H1 (cell line): ENCODE results near the gene ETS1. TPM values are rescaled to one million over a fixed set of nuclear protein-coding genes. Genes with fewer than 3 reads are reported as not detected.

ENCODE experiments used
- CTCF ChIA-PET: fragments of 300-600 bp; sonication (Branson Sonifier 250); formaldehyde crosslinking; loops from one replicate; lab custom pipeline; 2021; ENCODE audit not compliant: partially characterized antibody; lab: Charles Lee
- POLR2A ChIA-PET: fragments of 300-600 bp; sonication (Branson Sonifier 250); formaldehyde crosslinking; loops from one replicate; lab custom pipeline; 2021; ENCODE audit warnings: inconsistent platforms; ENCODE audit not compliant: partially characterized antibody; lab: Charles Lee
- DNase-seq, 2 experiments: peaks; one replicate each; pipeline versions ENCODE4 v3.0.0 to v3.0.0-alpha.2; 2010 to 2022; ENCODE audit warnings: low spot score in 2 of 2, low read depth in 1 of 2, mixed read lengths in 1 of 2
- FAIRE-seq: peaks from 2 replicates; lab custom pipeline; 2011; peaks lifted over from hg19 to GRCh38; lab: Jason Lieb, UNC
- H2AFZ ChIP-seq: 2 replicates; pipeline ENCODE4 v1.8.1; 2012; ENCODE audit warnings: low read length, inconsistent platforms
- H2AK5ac ChIP-seq: 2 replicates; pipeline ENCODE4 v1.6.1; 2013; ENCODE audit warnings: low read depth, low read length
- H2BK120ac ChIP-seq: replicated peaks from 2 replicates; pipeline ENCODE3; 2013; ENCODE audit warnings: low read depth, low read length, inconsistent platforms
- H2BK12ac ChIP-seq: 2 replicates; pipeline ENCODE4 v1.6.1; 2013; ENCODE audit warnings: low read depth, low read length
- H2BK15ac ChIP-seq: 2 replicates; pipeline ENCODE4 v1.6.1; 2013; ENCODE audit warnings: low read length
- H2BK20ac ChIP-seq: 2 replicates; pipeline ENCODE4 v1.6.1; 2013; ENCODE audit warnings: low read length
- H2BK5ac ChIP-seq: 2 replicates; pipeline ENCODE4 v1.6.1; 2013; ENCODE audit warnings: low read depth, low read length
- H3K14ac ChIP-seq: 2 replicates; pipeline ENCODE4 v1.6.1; 2013; ENCODE audit warnings: inconsistent platforms; ENCODE audit not compliant: insufficient read length
- H3K18ac ChIP-seq: 2 replicates; pipeline ENCODE4 v1.6.1; 2013; ENCODE audit warnings: low read length; ENCODE audit errors: extremely low read depth
- H3K23ac ChIP-seq: 2 replicates; pipeline ENCODE4 v1.6.1; 2013; ENCODE audit warnings: inconsistent platforms; ENCODE audit not compliant: insufficient read length
- H3K23me2 ChIP-seq: 2 replicates; pipeline ENCODE4 v1.6.1; 2013; ENCODE audit warnings: low read depth, low read length
- H3K27ac ChIP-seq: 2 replicates; pipeline ENCODE4 v1.6.1; 2011; ENCODE audit warnings: low read depth, low read length, inconsistent platforms
- H3K27me3 ChIP-seq, 4 experiments: replicated peaks in 1 of 4; 1 replicate in 1 of 4; 2 replicates in 3 of 4; pipeline versions ENCODE4 v1.6.1 to v1.8.1; 2011 to 2013; ENCODE audit warnings: low read length in 3 of 4, mild to moderate bottlenecking in 3 of 4, inconsistent platforms in 2 of 4, mixed read lengths in 2 of 4, moderate library complexity in 1 of 4; ENCODE audit not compliant: control insufficient read depth in 3 of 4, insufficient read depth in 3 of 4; ENCODE audit errors: extremely low read depth in 1 of 4
- H3K36me3 ChIP-seq, 4 experiments: 2 replicates each; pipeline versions ENCODE4 v1.6.1 to v1.8.1; 2011 to 2013; ENCODE audit warnings: mild to moderate bottlenecking in 4 of 4, low read length in 3 of 4, moderate library complexity in 2 of 4, control low read depth in 1 of 4, inconsistent platforms in 1 of 4; ENCODE audit not compliant: insufficient read depth in 4 of 4, control insufficient read depth in 2 of 4
- H3K4ac ChIP-seq: replicated peaks from 2 replicates; pipeline ENCODE3; 2013; ENCODE audit warnings: low read length, low read depth, mixed read lengths, inconsistent platforms; ENCODE audit not compliant: insufficient read length
- H3K4me1 ChIP-seq, 4 experiments: replicated peaks in 1 of 4; 1 replicate in 1 of 4; 2 replicates in 3 of 4; pipeline versions ENCODE4 v1.6.1 to v1.8.1; 2011 to 2013; ENCODE audit warnings: low read length in 3 of 4, inconsistent platforms in 2 of 4, mixed read lengths in 1 of 4; ENCODE audit not compliant: insufficient read depth in 4 of 4, control insufficient read depth in 3 of 4
- H3K4me2 ChIP-seq, 2 experiments: 2 replicates each; pipeline versions ENCODE4 v1.6.1 to v1.8.1; 2011 to 2013; ENCODE audit warnings: low read depth in 2 of 2, low read length in 2 of 2, control low read depth in 1 of 2, inconsistent platforms in 1 of 2, mild to moderate bottlenecking in 1 of 2; ENCODE audit not compliant: insufficient read depth in 1 of 2
- H3K4me3 ChIP-seq, 4 experiments: fragments of 200-600, 300-600 bp in 1 of 4; sonication (generic), shearing (Covaris generic), sonication (Bioruptor Twin) in 1 of 4; 2 replicates each; pipeline versions ENCODE4 v1.5.1 to v1.8.1; 2011 to 2016; ENCODE audit warnings: low read length in 4 of 4, low read depth in 3 of 4, control low read depth in 2 of 4, inconsistent platforms in 2 of 4, mild to moderate bottlenecking in 2 of 4, mixed read lengths in 1 of 4, moderate library complexity in 1 of 4; ENCODE audit not compliant: insufficient read depth in 2 of 4; ENCODE audit errors: extremely low read depth in 1 of 4
- H3K56ac ChIP-seq: replicated peaks from 2 replicates; pipeline ENCODE3; 2013; ENCODE audit warnings: low read depth, mild to moderate bottlenecking, mixed read lengths, low read length, inconsistent platforms; ENCODE audit not compliant: insufficient read length
- H3K79me1 ChIP-seq: 2 replicates; pipeline ENCODE4 v1.6.1; 2013; ENCODE audit warnings: low read depth, low read length, control low read depth
- H3K79me2 ChIP-seq, 2 experiments: 2 replicates each; pipeline versions ENCODE4 v1.6.1 to v1.8.1; 2012 to 2013; ENCODE audit warnings: low read length in 2 of 2, mild to moderate bottlenecking in 2 of 2, inconsistent platforms in 1 of 2; ENCODE audit not compliant: insufficient read depth in 2 of 2, control insufficient read depth in 1 of 2
- H3K9ac ChIP-seq, 4 experiments: replicated peaks in 1 of 4; 1 replicate in 1 of 4; 2 replicates in 3 of 4; pipeline versions ENCODE4 v1.6.1 to v1.8.1; 2011 to 2013; ENCODE audit warnings: low read depth in 3 of 4, low read length in 3 of 4, control low read depth in 2 of 4, mild to moderate bottlenecking in 2 of 4, moderate library complexity in 2 of 4, inconsistent platforms in 1 of 4; ENCODE audit errors: extremely low read depth in 1 of 4
- H3K9me3 ChIP-seq, 2 experiments: 2 replicates each; pipeline versions ENCODE4 v1.6.1 to v1.8.1; 2012 to 2013; ENCODE audit warnings: mild to moderate bottlenecking in 2 of 2, moderate library complexity in 2 of 2, control low read depth in 1 of 2, inconsistent platforms in 1 of 2, low read depth in 1 of 2, low read length in 1 of 2, mixed read lengths in 1 of 2; ENCODE audit not compliant: insufficient read depth in 2 of 2
- H4K20me1 ChIP-seq, 2 experiments: replicated peaks in 1 of 2; 2 replicates each; pipeline versions ENCODE3 to v1.8.1; 2011 to 2013; ENCODE audit warnings: inconsistent platforms in 2 of 2, low read length in 2 of 2, mild to moderate bottlenecking in 1 of 2; ENCODE audit not compliant: insufficient read depth in 2 of 2, control insufficient read depth in 1 of 2
- H4K5ac ChIP-seq: 2 replicates; pipeline ENCODE4 v1.6.1; 2013; ENCODE audit warnings: low read length, low read depth, mixed read lengths, inconsistent platforms; ENCODE audit not compliant: insufficient read length
- H4K8ac ChIP-seq: 2 replicates; pipeline ENCODE4 v1.8.0; 2013; ENCODE audit warnings: mild to moderate bottlenecking, moderate library complexity, low read length, inconsistent platforms; ENCODE audit not compliant: insufficient read depth; ENCODE audit errors: extremely low read depth
- H4K91ac ChIP-seq: replicated peaks from 2 replicates; pipeline ENCODE3; 2013; ENCODE audit warnings: low read length, mixed read lengths, inconsistent platforms; ENCODE audit not compliant: insufficient read length
- ASH2L ChIP-seq: fragments of 200-600, 300-600 bp; sonication (generic); IDR thresholded peaks from one replicate; pipeline ENCODE4 v1.7.1; 2017; ENCODE audit warnings: low read length
- CBX8 ChIP-seq: fragments of 300-800, 300-1000 bp; sonication (generic); IDR thresholded peaks from 2 replicates; pipeline ENCODE4 v1.7.1; 2016; ENCODE audit warnings: low read depth, low read length, borderline replicate concordance
- CEBPB ChIP-seq: IDR thresholded peaks from 2 replicates; pipeline ENCODE4 v1.6.1; 2012; ENCODE audit warnings: low read depth, low read length
- CHD1 ChIP-seq: IDR thresholded peaks from 2 replicates; pipeline ENCODE4 v1.6.1; 2012; ENCODE audit warnings: low read depth, low read length, improper control_type of control experiment
- FOSL1 ChIP-seq: IDR thresholded peaks from 2 replicates; pipeline ENCODE4 v1.6.1; 2011; ENCODE audit warnings: mild to moderate bottlenecking, low read depth, low read length, moderate library complexity; ENCODE audit not compliant: insufficient read depth
- KDM4A ChIP-seq: IDR thresholded peaks from one replicate; pipeline ENCODE4 v1.7.1; 2012; ENCODE audit warnings: low read depth, mild to moderate bottlenecking, moderate library complexity, low read length, inconsistent platforms; ENCODE audit not compliant: severe bottlenecking
- MAFK ChIP-seq: IDR thresholded peaks from 2 replicates; pipeline ENCODE4 v1.6.1; 2012; ENCODE audit warnings: low read depth, mild to moderate bottlenecking, improper control_type of control experiment, low read length
- PHF8 ChIP-seq: fragments of 200-600 bp; sonication (generic); conservative IDR thresholded peaks from 2 replicates; pipeline ENCODE4 v1.7.1; 2012; ENCODE audit warnings: low read depth, mild to moderate bottlenecking, inconsistent platforms, low read length, moderate library complexity
- RAD21 ChIP-seq, 2 experiments: IDR thresholded peaks in 1 of 2; conservative IDR thresholded peaks in 1 of 2; 2 replicates each; pipeline ENCODE4 v1.6.1; 2011; ENCODE audit warnings: low read depth in 2 of 2, low read length in 2 of 2, improper control_type of control experiment in 1 of 2, inconsistent platforms in 1 of 2, mild to moderate bottlenecking in 1 of 2, moderate library complexity in 1 of 2
- RBBP5 ChIP-seq: IDR thresholded peaks from 2 replicates; pipeline ENCODE4 v1.7.1; 2012; ENCODE audit warnings: low read depth, mild to moderate bottlenecking, inconsistent platforms, low read length, moderate library complexity, borderline replicate concordance
- SAP30 ChIP-seq: fragments of 300-600 bp; sonication (generic); IDR thresholded peaks from 2 replicates; pipeline ENCODE4 v1.7.1; 2012; ENCODE audit warnings: low read length, moderate library complexity, mild to moderate bottlenecking, inconsistent platforms; ENCODE audit not compliant: insufficient read depth, insufficient replicate concordance
- SP4 ChIP-seq: IDR thresholded peaks from 2 replicates; pipeline ENCODE4 v1.6.1; 2012; ENCODE audit warnings: low read length, inconsistent platforms
- TAF7 ChIP-seq: optimal IDR thresholded peaks from 2 replicates; pipeline ENCODE3; 2011; ENCODE audit warnings: low read depth, mild to moderate bottlenecking, inconsistent platforms, low read length, moderate library complexity, borderline replicate concordance
- TCF12 ChIP-seq: IDR thresholded peaks from 2 replicates; pipeline ENCODE4 v1.6.1; 2011; ENCODE audit warnings: low read depth, mild to moderate bottlenecking, low read length
- WGBS, 2 experiments: shearing (Covaris generic) in 1 of 2; methylation state at CpG; one replicate each; pipeline versions ENCODE4 v1.1.6 to v1.1.7; 2013 to 2015; ENCODE audit warnings: low lambda C conversion rate in 2 of 2, mixed read lengths in 2 of 2, inconsistent platforms in 1 of 2, low coverage in 1 of 2, missing lambda C conversion rate in 1 of 2; ENCODE audit not compliant: insufficient replicate concordance in 2 of 2, insufficient coverage in 1 of 2, insufficient read length in 1 of 2; ENCODE audit errors: extremely low coverage in 1 of 2, missing lambda C conversion rate in 1 of 2; 5-methylcytosine and 5-hydroxymethylcytosine counted together
- polyA plus RNA-seq, 7 experiments: library from polyadenylated mRNA; depleted of rRNA in 3 of 7; stranded (reverse) in 5 of 7; unstranded in 2 of 7; fragments of >200 nt in 5 of 7; fragments of 200-250 nt in 2 of 7; gene quantifications; 1 replicate in 5 of 7; 2 replicates in 1 of 7; 4 replicates in 1 of 7; pipeline versions ENCODE4 v1.2.1 to v1.2.3, GENCODE V29; 2011 to 2013; ENCODE audit warnings: missing spikeins in 2 of 7, mixed read lengths in 2 of 7
- total RNA-seq: library from RNA; stranded (reverse); fragmentation: NEBNext Ultra II Directional; extraction: Animal tissue kit (Norgen Biotek cat#: 25700); gene quantifications from 2 replicates; pipeline ENCODE4 v1.2.1, GENCODE V29; 2021

The ETS1 gene
- total and polyA plus RNA-seq, 2 of the 8 experiments (the other 6 are each of a cell fraction or from before 2014, with no cell fraction given), result 10.0 to 35.3 TPM

DNA sequence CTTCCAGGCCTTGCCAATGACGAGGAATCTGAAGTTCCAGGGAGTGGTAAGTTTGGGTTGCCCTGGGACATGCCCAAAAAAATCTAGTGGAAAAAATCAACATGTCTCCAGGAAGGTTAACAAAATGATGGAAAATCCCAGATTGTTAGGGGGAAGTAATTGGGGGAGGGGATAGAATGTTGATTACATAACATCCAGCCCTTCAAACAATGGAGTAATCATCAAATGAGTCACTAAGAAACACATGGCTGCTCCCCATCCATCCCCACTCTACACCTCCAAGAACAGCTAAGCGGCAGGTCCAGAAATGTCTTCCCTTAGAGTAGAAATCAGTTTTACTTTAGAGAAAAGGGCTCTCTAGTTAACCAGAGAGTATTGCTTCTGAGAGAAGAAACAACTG, 94.9 kb downstream of the ETS1 start:
- Histone ChIP-seq H2AK5ac (no peak overlapping the region), H3K18ac (no peak overlapping the region), H3K14ac (no peak overlapping the region), H4K91ac (no peak overlapping the region), H2AFZ (no peak overlapping the region), H3K79me2 (no peaks in the 10 kb centered on the region), H3K4me2 (no peak overlapping the region), H3K9me3 (no peaks in the 10 kb centered on the region), H3K27ac (no peak overlapping the region), H4K20me1 (no peaks in the 10 kb centered on the region), H3K27me3 (no peaks in the 10 kb centered on the region), H2BK15ac (no peak overlapping the region), H4K5ac (no peak overlapping the region), H2BK5ac (no peak overlapping the region), H3K79me1 (no peaks in the 10 kb centered on the region), H3K23ac (no peak overlapping the region), H3K23me2 (no peaks in the 10 kb centered on the region), H3K4me1 (peaks cover 0 to 9% (median 3%) of the 10 kb centered on the region in 4 experiments; a peak in 3 of 7 replicates), H3K36me3 (peaks cover 0 to 3% (median 0%) of the 10 kb centered on the region in 4 experiments; a peak in 1 of 8 replicates), H4K8ac (no peak overlapping the region), H2BK20ac (no peak overlapping the region), H3K56ac (no peak overlapping the region), H3K4me3 (no peak overlapping the region), H2BK12ac (no peak overlapping the region), H3K9ac (no peak overlapping the region), H3K4ac (no peak overlapping the region), H2BK120ac (no peak overlapping the region)
- CTCF ChIA-PET, result interaction anchor here (0.5 to 1.8 kb wide), 5 partner anchors 8 to 953 kb away, joined by 3 to 5 read pairs (median 3); no protein-coding TSS in a partner anchor
- 83% methylated on average over 2 of the region's 2 CpGs; no CpG with 5 or more reads in 1 of the 2 experiments for WGBS, 2 experiments
- POLR2A ChIA-PET, result interaction anchor here (0.7 kb wide), 1 partner anchor 194 kb away, joined by 4 read pairs; no protein-coding TSS in a partner anchor
- DNase-seq (no peak), FAIRE-seq (no peak)
- no peak for TF ChIP-seq PHF8
- TF ChIP-seq CBX8, result no peak
- TF ChIP-seq RBBP5, result no peak
- TF ChIP-seq FOSL1, result no peak
- no peak for TF ChIP-seq MAFK
- no peak for TF ChIP-seq ASH2L
- TF ChIP-seq SAP30, result no peak
- TF ChIP-seq TAF7, result no peak
- no peak for TF ChIP-seq TCF12
- TF ChIP-seq KDM4A, result no peak
- no peak for TF ChIP-seq RAD21 (IDR thresholded peaks at IDR 0.05 in 1 of 2, conservative IDR thresholded peaks at IDR 0.05 in 1 of 2; ENCODE audit: low read depth in 2 of 2, low read length in 2 of 2)
- no peak for TF ChIP-seq SP4
- no peak for TF ChIP-seq CEBPB
- TF ChIP-seq CHD1, result no peak
